SU-DHL-6 (cell line): ENCODE measurements around the gene TRABD.
"Not testable (repeated sequence)": the region's sequence is repeated elsewhere in the genome, so short reads cannot be mapped to it uniquely, and the experiment has no call there.

Experiments
- EZH2phosphoT487 ChIP-seq: fragments of 200-600 bp; sonication (generic), shearing (Covaris generic); conservative IDR thresholded peaks from 2 replicates; pipeline ENCODE4 v1.6.1; 2018; ENCODE audit warnings: mild to moderate bottlenecking, antibody characterized with exemption, low read length, moderate library complexity, mixed read lengths
- TF ChIP-seq, protein P1 (sequence below): fragments of 200-600 bp; sonication (generic); IDR thresholded peaks from one replicate; pipeline ENCODE4 v1.5.1; 2017; ENCODE audit warnings: antibody characterized with exemption, mild to moderate bottlenecking, low read length, moderate library complexity; ENCODE audit not compliant: insufficient read depth, poor library complexity, severe bottlenecking

DNA sequence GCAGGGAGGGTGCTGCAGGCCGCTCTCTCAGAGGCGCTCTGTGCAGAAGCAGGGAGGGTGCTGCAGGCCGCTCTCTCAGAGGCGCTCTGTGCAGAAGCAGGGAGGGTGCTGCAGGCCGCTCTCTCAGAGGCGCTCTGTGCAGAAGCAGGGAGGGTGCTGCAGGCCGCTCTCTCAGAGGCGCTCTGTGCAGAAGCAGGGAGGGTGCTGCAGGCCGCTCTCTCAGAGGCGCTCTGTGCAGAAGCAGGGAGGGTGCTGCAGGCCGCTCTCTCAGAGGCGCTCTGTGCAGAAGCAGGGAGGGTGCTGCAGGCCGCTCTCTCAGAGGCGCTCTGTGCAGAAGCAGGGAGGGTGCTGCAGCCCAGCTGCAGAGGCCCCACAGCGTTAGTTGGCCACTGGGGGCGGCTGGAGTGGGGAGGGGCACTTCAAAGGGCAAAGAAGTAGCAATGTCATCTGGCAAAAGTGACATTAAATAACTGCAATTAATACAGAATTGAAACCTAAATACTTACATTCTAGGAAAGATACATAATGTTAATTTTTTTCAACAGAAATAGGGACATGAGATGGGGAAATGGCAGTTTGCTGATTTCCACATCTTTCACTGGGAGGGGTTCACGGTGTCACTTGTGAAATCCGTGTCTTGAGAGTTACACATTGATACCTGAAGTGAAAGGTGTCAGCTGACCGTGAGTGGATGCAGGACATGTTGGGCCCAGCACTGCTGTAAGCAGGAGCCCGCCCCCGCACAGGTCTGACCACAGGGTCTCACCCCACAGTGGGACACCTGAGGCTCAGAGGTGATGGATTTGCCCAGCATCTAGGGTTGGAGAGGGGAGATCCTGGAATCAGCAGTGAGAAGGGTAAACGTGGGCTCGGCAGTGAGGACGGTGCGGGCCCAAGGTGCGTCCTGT, 38.2 kb upstream of the TRABD start:
- TF ChIP-seq, protein P1, sequence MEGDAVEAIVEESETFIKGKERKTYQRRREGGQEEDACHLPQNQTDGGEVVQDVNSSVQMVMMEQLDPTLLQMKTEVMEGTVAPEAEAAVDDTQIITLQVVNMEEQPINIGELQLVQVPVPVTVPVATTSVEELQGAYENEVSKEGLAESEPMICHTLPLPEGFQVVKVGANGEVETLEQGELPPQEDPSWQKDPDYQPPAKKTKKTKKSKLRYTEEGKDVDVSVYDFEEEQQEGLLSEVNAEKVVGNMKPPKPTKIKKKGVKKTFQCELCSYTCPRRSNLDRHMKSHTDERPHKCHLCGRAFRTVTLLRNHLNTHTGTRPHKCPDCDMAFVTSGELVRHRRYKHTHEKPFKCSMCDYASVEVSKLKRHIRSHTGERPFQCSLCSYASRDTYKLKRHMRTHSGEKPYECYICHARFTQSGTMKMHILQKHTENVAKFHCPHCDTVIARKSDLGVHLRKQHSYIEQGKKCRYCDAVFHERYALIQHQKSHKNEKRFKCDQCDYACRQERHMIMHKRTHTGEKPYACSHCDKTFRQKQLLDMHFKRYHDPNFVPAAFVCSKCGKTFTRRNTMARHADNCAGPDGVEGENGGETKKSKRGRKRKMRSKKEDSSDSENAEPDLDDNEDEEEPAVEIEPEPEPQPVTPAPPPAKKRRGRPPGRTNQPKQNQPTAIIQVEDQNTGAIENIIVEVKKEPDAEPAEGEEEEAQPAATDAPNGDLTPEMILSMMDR, result not testable (repeated sequence)
- not testable (repeated sequence) for TF ChIP-seq EZH2phosphoT487
